ENCODE measurements around the gene STOM.

DNA sequence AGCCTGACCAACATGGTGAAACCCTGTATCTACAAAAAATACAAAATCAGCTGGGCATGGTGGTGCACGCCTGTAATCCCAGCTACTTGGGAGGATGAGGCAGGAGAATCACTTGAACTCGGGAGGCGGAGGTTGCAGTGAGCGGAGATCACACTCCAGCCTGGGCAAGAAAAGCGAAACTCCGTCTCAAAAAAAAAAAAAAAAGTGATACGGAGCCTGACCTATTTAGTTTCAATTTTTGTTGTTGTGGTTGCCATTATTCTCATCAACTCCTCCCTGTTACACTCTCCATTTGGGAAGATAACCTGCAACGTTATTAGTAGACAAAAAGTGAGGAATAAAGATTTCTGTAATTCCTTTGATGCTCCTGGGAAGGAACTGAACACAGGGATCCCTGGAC lies 1.3 kb downstream of the STOM start:
- TF ChIP-seq CTBP1 (IDR thresholded peaks at IDR 0.05; ENCODE audit: borderline replicate concordance) (no peak), HDGF (IDR thresholded peaks at IDR 0.05; ENCODE audit: borderline replicate concordance) (no peak), FOXM1 (IDR thresholded peaks at IDR 0.05; ENCODE audit: borderline replicate concordance) (no peak), TARDBP (IDR thresholded peaks at IDR 0.05) (no peak), LEF1 (IDR thresholded peaks at IDR 0.05; ENCODE audit: borderline replicate concordance) (no peak), NFRKB (IDR thresholded peaks at IDR 0.05) (no peak), ZNF384 (IDR thresholded peaks at IDR 0.05) (no peak), L3MBTL2 (conservative IDR thresholded peaks at IDR 0.05) (no peak)
- TF ChIP-seq, protein P1, sequence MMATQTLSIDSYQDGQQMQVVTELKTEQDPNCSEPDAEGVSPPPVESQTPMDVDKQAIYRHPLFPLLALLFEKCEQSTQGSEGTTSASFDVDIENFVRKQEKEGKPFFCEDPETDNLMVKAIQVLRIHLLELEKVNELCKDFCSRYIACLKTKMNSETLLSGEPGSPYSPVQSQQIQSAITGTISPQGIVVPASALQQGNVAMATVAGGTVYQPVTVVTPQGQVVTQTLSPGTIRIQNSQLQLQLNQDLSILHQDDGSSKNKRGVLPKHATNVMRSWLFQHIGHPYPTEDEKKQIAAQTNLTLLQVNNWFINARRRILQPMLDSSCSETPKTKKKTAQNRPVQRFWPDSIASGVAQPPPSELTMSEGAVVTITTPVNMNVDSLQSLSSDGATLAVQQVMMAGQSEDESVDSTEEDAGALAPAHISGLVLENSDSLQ (IDR thresholded peaks at IDR 0.05) = no peak

All from HEK293T (cell line).